Measurements from ENCODE around the gene EOGT.

GRCh38 chr3:68973639-68974038, 39.8 kb downstream of the EOGT start:
- TF ChIP-seq CTCF (IDR thresholded peaks at IDR 0.05; ENCODE audit: low read length) (no peak), EZH2 (optimal IDR thresholded peaks at IDR 0.05; ENCODE audit: low read depth, low read length) (no peak), EZH2phosphoT487 (IDR thresholded peaks at IDR 0.05; ENCODE audit: low read length) (no peak)

Data from MM.1S (cell line).